Urinary bladder (tissue), 4 donors: ENCODE results near the gene HACD3. TPM values are rescaled to one million over a fixed set of nuclear protein-coding genes. Genes with fewer than 3 reads are reported as not detected.
A peak's percentile ranks its signal among the peaks of the same experiment; 100 is the strongest.
"Not testable (repeated sequence)": the region's sequence is repeated elsewhere in the genome, so short reads cannot be mapped to it uniquely, and the experiment has no call there.

Experiments used
- DNase-seq: peaks from one replicate; pipeline ENCODE4 v3.0.0-alpha.2; 2015; ENCODE audit errors: extremely low spot score
- H3K27ac ChIP-seq: one replicate; pipeline ENCODE4 v1.5.1; 2013; ENCODE audit warnings: low read depth, mild to moderate bottlenecking, moderate library complexity
- H3K36me3 ChIP-seq: one replicate; pipeline ENCODE4 v1.6.1; 2013; ENCODE audit warnings: mild to moderate bottlenecking, moderate library complexity; ENCODE audit not compliant: insufficient read depth
- H3K4me1 ChIP-seq: one replicate; pipeline ENCODE4 v1.6.1; 2013; ENCODE audit warnings: mild to moderate bottlenecking, moderate library complexity; ENCODE audit not compliant: insufficient read depth
- H3K4me3 ChIP-seq: one replicate; pipeline ENCODE4 v1.5.1; 2013; ENCODE audit warnings: low read depth, low read length
- WGBS: extraction: QIAGEN DNeasy Blood & Tissue Kit; methylation state at CpG from one replicate; pipeline ENCODE4 v1.1.7; 2013; 5-methylcytosine and 5-hydroxymethylcytosine counted together
- polyA plus RNA-seq: library from polyadenylated mRNA; stranded (reverse); fragments of 200-250 nt; gene quantifications from one replicate; pipeline ENCODE4 v1.2.3, GENCODE V29; 2013
- total RNA-seq: library from RNA; depleted of rRNA; stranded (reverse); fragments of >200 nt; gene quantifications from one replicate; pipeline ENCODE4 v1.2.3, GENCODE V29; 2014
- donor health status: healthy with polysubstance abuse.
- donor health status: healthy.

Gene HACD3
- total and polyA plus RNA-seq, 2 donors: 37.4 to 141 TPM

GRCh38 chr15:65595960-65596359 is 65.7 kb downstream of the HACD3 start:
- H3K27ac ChIP-seq: no peak overlapping the region
- WGBS: 71% methylated on average over 3 of the region's 3 CpGs
- no peak for DNase-seq
- no peaks in the 10 kb centered on the region for H3K4me1 ChIP-seq
- H3K36me3 ChIP-seq: peaks cover 6% of the 10 kb centered on the region
- no peak overlapping the region for H3K4me3 ChIP-seq

- Histone ChIP-seq H3K36me3 (peaks cover 2% of the 10 kb centered on the region), H3K4me3 (no peak overlapping the region), H3K4me1 (no peaks in the 10 kb centered on the region), H3K27ac (no peak overlapping the region)
- WGBS: 97% methylated on average over 2 of the region's 2 CpGs
- DNase-seq: no peak
These were observed 68.2 kb downstream of the HACD3 start for GRCh38 chr15:65598468-65598867.

- WGBS: 97% methylated on average over 5 of the region's 5 CpGs
- no peak overlapping the region for H3K27ac ChIP-seq
- DNase-seq: no peak
- H3K36me3 ChIP-seq: peaks cover 2% of the 10 kb centered on the region
- H3K4me3 ChIP-seq: no peak overlapping the region
- no peaks in the 10 kb centered on the region for H3K4me1 ChIP-seq
These were observed 69.4 kb downstream of the HACD3 start for GRCh38 chr15:65599677-65600076.

- Histone ChIP-seq H3K4me1 (no peaks in the 10 kb centered on the region), H3K4me3 (no peak overlapping the region), H3K36me3 (peaks cover 2% of the 10 kb centered on the region), H3K27ac (no peak overlapping the region)
- WGBS: 84% methylated on average over 2 of the region's 2 CpGs
- DNase-seq: no peak
These were observed 72.9 kb downstream of the HACD3 start for GRCh38 chr15:65603134-65603533.

GRCh38 chr15:65603559-65603958 is 73.3 kb downstream of the HACD3 start:
- Histone ChIP-seq H3K36me3 (peaks cover 2% of the 10 kb centered on the region), H3K4me1 (no peaks in the 10 kb centered on the region), H3K27ac (no peak overlapping the region), H3K4me3 (no peak overlapping the region)
- WGBS: 99% methylated on average over 1 of the region's 1 CpG
- DNase-seq: no peak

GRCh38 chr15:65610871-65611718 is 80.8 kb downstream of the HACD3 start, which contains the start of gene INTS14:
TSS of gene INTS14 (minus strand) at chr15:65611131. CDS start at chr15:65607380, 3,751 bp downstream.
- H3K27ac ChIP-seq: peak within 1 kb of the TSS; percentile 93
- DNase-seq: peak; percentile 88
- peak within 1 kb of the TSS; percentile 61 for H3K4me3 ChIP-seq

GRCh38 chr15:65611888-65612615 is 81.8 kb downstream of the HACD3 start:
- H3K27ac ChIP-seq: peak overlapping the region; percentile 89
- no peak for DNase-seq
- WGBS: 82% methylated on average over 5 of the region's 5 CpGs
- peaks cover 1% of the 10 kb centered on the region for H3K36me3 ChIP-seq
- H3K4me1 ChIP-seq: no peaks in the 10 kb centered on the region
- H3K4me3 ChIP-seq: peak overlapping the region; percentile 61

More at GRCh38 chr15:65610871-65611718, 80.8 kb downstream of the HACD3 start, which contains the start of gene INTS14:
- WGBS: under 1% methylated on average over 64 of the region's 64 CpGs
- Histone ChIP-seq H3K4me1 (no peaks in the 10 kb centered on the region), H3K36me3 (peaks cover 2% of the 10 kb centered on the region)

GRCh38 chr15:65612616-65612946 is 82.3 kb downstream of the HACD3 start:
- Histone ChIP-seq H3K4me3 (no peak overlapping the region), H3K36me3 (no peaks in the 10 kb centered on the region), H3K27ac (no peak overlapping the region), H3K4me1 (no peaks in the 10 kb centered on the region)
- no peak for DNase-seq
- WGBS: 65% methylated on average over 2 of the region's 2 CpGs

GRCh38 chr15:65612949-65613744 is 82.9 kb downstream of the HACD3 start:
- DNase-seq: no peak
- Histone ChIP-seq H3K4me1 (no peaks in the 10 kb centered on the region), H3K36me3 (no peaks in the 10 kb centered on the region), H3K4me3 (no peak overlapping the region), H3K27ac (no peak overlapping the region)
- WGBS: 75% methylated on average over 6 of the region's 6 CpGs

- not testable (repeated sequence) for H3K4me3 ChIP-seq, H3K27ac ChIP-seq, H3K4me1 ChIP-seq, DNase-seq, H3K36me3 ChIP-seq
- 100% methylated on average over 1 of the region's 1 CpG for WGBS
These were observed 85.6 kb downstream of the HACD3 start for GRCh38 chr15:65615887-65616286.

- H3K27ac ChIP-seq: no peak overlapping the region
- WGBS: 62% methylated on average over 5 of the region's 5 CpGs
- H3K4me1 ChIP-seq: no peaks in the 10 kb centered on the region
- DNase-seq: no peak
- H3K36me3 ChIP-seq: no peaks in the 10 kb centered on the region
- no peak overlapping the region for H3K4me3 ChIP-seq
These were observed 88.4 kb downstream of the HACD3 start for GRCh38 chr15:65618560-65619109.

GRCh38 chr15:65619626-65620290 is 89.5 kb downstream of the HACD3 start:
- Histone ChIP-seq H3K4me3 (no peak overlapping the region), H3K27ac (no peak overlapping the region)
- WGBS: 65% methylated on average over 5 of the region's 5 CpGs

GRCh38 chr15:65620833-65621232 is 90.6 kb downstream of the HACD3 start:
- 86% methylated on average over 2 of the region's 2 CpGs for WGBS
- no peaks in the 10 kb centered on the region for H3K36me3 ChIP-seq
- H3K4me1 ChIP-seq: no peaks in the 10 kb centered on the region
- DNase-seq: no peak
- no peak overlapping the region for H3K27ac ChIP-seq
- no peak overlapping the region for H3K4me3 ChIP-seq

More at GRCh38 chr15:65619626-65620290, 89.5 kb downstream of the HACD3 start:
- H3K36me3 ChIP-seq: no peaks in the 10 kb centered on the region
- no peaks in the 10 kb centered on the region for H3K4me1 ChIP-seq
- no peak for DNase-seq
